Suprapubic skin (tissue), 4 donors: ENCODE results near the gene OR51E1. TPM values are rescaled to one million over a fixed set of nuclear protein-coding genes. Genes with fewer than 3 reads are reported as not detected.

Source experiments
- DNase-seq, 2 donors: peaks; one replicate each; pipeline ENCODE4 v3.0.0-alpha.2; 2019; ENCODE audit warnings: low spot score in 2 of 2
- H3K27ac ChIP-seq: fragments of 200-600 bp; sonication (generic); one replicate; pipeline ENCODE4 v1.5.1; 2019
- H3K27me3 ChIP-seq: fragments of 200-600 bp; sonication (generic); one replicate; pipeline ENCODE4 v1.5.1; 2019
- H3K36me3 ChIP-seq: fragments of 200-600 bp; sonication (generic); one replicate; pipeline ENCODE4 v1.5.1; 2019
- H3K4me1 ChIP-seq: fragments of 200-600 bp; sonication (generic); one replicate; pipeline ENCODE4 v1.5.1; 2019
- H3K4me3 ChIP-seq: fragments of 200-600 bp; sonication (generic); one replicate; pipeline ENCODE4 v1.5.1; 2019; ENCODE audit warnings: mild to moderate bottlenecking
- H3K9me3 ChIP-seq: fragments of 200-600 bp; sonication (generic); one replicate; pipeline ENCODE4 v1.5.1; 2019
- EP300 ChIP-seq: sonication (generic); formaldehyde crosslinking; IDR thresholded peaks from one replicate; pipeline ENCODE4 v1.6.1; 2017; ENCODE audit warnings: antibody characterized with exemption
- POLR2A ChIP-seq, 2 donors: fragments of 450-650 bp; IDR thresholded peaks; one replicate each; pipeline ENCODE4 v1.6.1; 2017; ENCODE audit warnings: antibody characterized with exemption in 2 of 2, mild to moderate bottlenecking in 2 of 2, moderate library complexity in 2 of 2
- POLR2AphosphoS5 ChIP-seq, 3 donors: sonication (generic); formaldehyde crosslinking; IDR thresholded peaks; one replicate each; pipeline ENCODE4 v1.6.1; 2017; ENCODE audit warnings: antibody characterized with exemption in 3 of 3
- WGBS: methylation state at CpG from one replicate; pipeline ENCODE4 v1.1.5; 2018; 5-methylcytosine and 5-hydroxymethylcytosine counted together
- total RNA-seq, 4 donors: library from RNA; depleted of rRNA; stranded (reverse); fragments of >200 nt; gene quantifications; one replicate each; pipeline ENCODE4 v1.1.0, GENCODE V29; 2016
- TF ChIP-seq, protein P1 (sequence below), 2 donors: fragments of 200-600 bp in 1 of 2; fragments of 450-650 bp in 1 of 2; sonication (generic) in 1 of 2; IDR thresholded peaks; one replicate each; pipeline ENCODE4 v1.5.1; 2016 to 2019; ENCODE audit warnings: antibody characterized with exemption in 2 of 2, mild to moderate bottlenecking in 1 of 2, moderate library complexity in 1 of 2

Gene OR51E1
- total RNA-seq, 4 donors from 2014 or later: 0.24 to 0.34 TPM; not detected in 2

DNA sequence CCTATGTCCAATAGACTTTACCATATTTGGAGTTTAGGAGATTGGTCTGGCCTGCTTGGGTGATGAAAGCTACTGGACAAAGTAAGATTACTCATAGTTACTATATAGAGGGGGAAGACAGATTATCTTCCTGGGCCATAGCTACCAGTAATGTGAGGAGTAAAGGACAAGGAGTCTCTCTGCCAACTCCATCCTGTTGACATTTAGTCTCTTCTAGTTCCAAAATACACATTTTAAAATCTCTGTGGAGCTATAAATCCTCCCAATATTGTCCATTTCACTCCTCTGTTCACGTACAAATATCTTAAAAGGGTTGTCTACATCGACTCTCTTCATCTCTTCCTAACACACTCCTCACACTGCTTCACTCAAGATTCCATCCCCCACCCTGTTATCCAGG lies 7.6 kb upstream of the OR51E1 start:
- TF ChIP-seq EP300 (no peak), POLR2A (IDR thresholded peaks at IDR 0.05) (no peak), POLR2AphosphoS5 (IDR thresholded peaks at IDR 0.05) (no peak)
- TF ChIP-seq, protein P1, sequence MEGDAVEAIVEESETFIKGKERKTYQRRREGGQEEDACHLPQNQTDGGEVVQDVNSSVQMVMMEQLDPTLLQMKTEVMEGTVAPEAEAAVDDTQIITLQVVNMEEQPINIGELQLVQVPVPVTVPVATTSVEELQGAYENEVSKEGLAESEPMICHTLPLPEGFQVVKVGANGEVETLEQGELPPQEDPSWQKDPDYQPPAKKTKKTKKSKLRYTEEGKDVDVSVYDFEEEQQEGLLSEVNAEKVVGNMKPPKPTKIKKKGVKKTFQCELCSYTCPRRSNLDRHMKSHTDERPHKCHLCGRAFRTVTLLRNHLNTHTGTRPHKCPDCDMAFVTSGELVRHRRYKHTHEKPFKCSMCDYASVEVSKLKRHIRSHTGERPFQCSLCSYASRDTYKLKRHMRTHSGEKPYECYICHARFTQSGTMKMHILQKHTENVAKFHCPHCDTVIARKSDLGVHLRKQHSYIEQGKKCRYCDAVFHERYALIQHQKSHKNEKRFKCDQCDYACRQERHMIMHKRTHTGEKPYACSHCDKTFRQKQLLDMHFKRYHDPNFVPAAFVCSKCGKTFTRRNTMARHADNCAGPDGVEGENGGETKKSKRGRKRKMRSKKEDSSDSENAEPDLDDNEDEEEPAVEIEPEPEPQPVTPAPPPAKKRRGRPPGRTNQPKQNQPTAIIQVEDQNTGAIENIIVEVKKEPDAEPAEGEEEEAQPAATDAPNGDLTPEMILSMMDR (IDR thresholded peaks at IDR 0.05): no peak
- Histone ChIP-seq H3K4me3 (no peak overlapping the region), H3K9me3 (no peaks in the 10 kb centered on the region), H3K27me3 (peaks cover 8% of the 10 kb centered on the region), H3K36me3 (no peaks in the 10 kb centered on the region), H3K4me1 (peaks cover 3% of the 10 kb centered on the region), H3K27ac (no peak overlapping the region)
- DNase-seq: no peak
- WGBS: 79% methylated on average over 2 of the region's 2 CpGs

DNA sequence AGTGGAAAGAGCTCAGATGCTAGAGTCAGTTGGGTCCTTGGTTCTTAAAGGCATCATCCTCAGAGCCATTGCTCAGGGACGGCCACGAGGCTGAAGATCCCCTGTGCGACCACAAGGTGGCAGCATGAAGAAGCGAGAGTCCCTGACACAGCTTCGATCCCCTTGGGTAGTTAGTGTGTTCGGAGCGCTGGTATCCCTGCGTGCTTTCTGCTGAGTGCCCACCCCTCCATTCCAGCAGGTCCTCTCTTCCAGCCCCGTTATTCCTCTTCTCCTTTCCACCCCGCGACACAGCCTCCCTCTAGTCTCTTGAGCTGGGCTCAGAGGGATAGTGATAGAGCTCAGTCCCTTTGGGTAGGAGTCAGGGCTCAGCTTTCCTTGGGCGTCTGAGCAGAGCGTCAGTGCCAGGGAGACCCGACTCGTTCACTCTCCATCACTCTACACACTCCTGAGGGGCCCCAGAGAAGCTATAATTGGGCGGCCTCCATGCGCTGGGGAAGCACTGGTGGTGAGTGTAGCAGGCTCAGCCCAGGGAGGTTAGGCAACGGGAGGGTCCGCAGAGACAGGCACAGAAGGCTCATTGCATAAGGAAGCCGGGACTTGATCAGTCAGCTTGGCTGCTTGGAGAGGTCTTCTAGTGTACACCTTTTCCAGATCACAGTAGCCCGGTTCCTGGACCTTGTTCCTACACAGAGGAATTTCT lies 6.7 kb upstream of the OR51E1 start, which contains the start of gene OR51D1:
OR51D1 (plus strand) TSS at position 516 of the 700 bp plus-strand sequence. CDS start 2,314 bp downstream, outside the sequence.
- Histone ChIP-seq H3K9me3 (no peaks in the 10 kb centered on the region), H3K4me1 (peaks cover 3% of the 10 kb centered on the region), H3K27me3 (peaks cover 9% of the 10 kb centered on the region), H3K4me3 (peak within 1 kb of the TSS; percentile 21), H3K27ac (no peak within 1 kb of the TSS), H3K36me3 (no peaks in the 10 kb centered on the region)
- 34% methylated on average over 21 of the region's 21 CpGs for WGBS
- DNase-seq: peak in 1 of 2 donors; percentile 81
- TF ChIP-seq, protein P1 (IDR thresholded peaks at IDR 0.05): peak; percentile 47 to 83
- no peak for TF ChIP-seq POLR2A (IDR thresholded peaks at IDR 0.05)

DNA sequence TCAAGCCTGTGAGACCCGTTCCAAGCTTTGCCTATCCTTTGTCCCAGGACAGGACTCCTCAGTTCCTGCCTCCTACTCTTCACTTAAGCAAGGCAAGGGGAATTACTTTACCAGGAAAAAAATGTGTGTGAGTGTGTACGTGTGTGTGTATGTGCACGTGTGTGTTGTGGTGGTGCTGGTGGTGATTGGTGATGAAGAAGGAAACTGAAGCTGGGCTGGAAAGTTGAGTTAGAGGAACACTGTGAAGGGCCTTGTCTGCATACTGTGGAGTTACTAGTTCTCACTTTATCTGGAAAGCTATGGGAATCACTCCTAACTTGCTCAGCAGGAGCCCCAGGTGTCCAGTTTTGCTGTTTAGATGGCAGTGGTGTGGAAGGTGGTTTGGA lies 6.1 kb upstream of the OR51E1 start:
- WGBS: 87% methylated on average over 3 of the region's 3 CpGs
- no peak overlapping the region for H3K4me3 ChIP-seq
- no peak for DNase-seq

DNA sequence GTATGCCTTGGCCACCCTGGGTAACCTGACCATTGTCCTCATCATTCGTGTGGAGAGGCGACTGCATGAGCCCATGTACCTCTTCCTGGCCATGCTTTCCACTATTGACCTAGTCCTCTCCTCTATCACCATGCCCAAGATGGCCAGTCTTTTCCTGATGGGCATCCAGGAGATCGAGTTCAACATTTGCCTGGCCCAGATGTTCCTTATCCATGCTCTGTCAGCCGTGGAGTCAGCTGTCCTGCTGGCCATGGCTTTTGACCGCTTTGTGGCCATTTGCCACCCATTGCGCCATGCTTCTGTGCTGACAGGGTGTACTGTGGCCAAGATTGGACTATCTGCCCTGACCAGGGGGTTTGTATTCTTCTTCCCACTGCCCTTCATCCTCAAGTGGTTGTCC lies 3.9 kb upstream of the OR51E1 start:
- H3K27ac ChIP-seq: no peak overlapping the region
- WGBS: 94% methylated on average over 6 of the region's 6 CpGs

More for the DNA sequence above, 6.1 kb upstream of the OR51E1 start:
- Histone ChIP-seq H3K9me3 (no peaks in the 10 kb centered on the region), H3K36me3 (no peaks in the 10 kb centered on the region), H3K4me1 (peaks cover 3% of the 10 kb centered on the region), H3K27me3 (peaks cover 9% of the 10 kb centered on the region), H3K27ac (no peak overlapping the region)
- no peak for TF ChIP-seq EP300
- TF ChIP-seq POLR2A (IDR thresholded peaks at IDR 0.05): no peak
- TF ChIP-seq, protein P1 (IDR thresholded peaks at IDR 0.05): no peak

DNA sequence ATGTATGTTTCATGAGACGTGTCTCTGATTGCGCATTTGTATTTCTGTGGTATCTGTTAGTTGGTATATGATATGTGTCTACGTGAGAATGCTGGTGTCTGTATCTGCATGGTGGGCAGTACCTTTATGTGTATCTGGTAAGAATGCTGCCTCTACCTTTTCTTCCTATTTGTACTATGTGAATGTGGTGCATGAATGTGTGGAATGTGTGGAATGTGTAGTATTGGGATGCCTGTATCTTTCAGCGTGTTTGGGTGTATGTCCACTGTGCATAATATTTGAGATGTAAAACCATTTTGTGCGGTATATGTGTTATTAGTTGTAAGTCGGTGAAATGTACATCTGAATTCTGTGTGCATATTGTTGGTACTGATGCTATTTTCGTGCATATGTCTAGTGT lies 2.3 kb upstream of the OR51E1 start:
- 76% methylated on average over 7 of the region's 7 CpGs for WGBS

More for the DNA sequence above, 3.9 kb upstream of the OR51E1 start:
- DNase-seq: no peak
- Histone ChIP-seq H3K4me3 (no peak overlapping the region), H3K4me1 (peaks cover 3% of the 10 kb centered on the region), H3K9me3 (no peaks in the 10 kb centered on the region), H3K36me3 (no peaks in the 10 kb centered on the region), H3K27me3 (peaks cover 13% of the 10 kb centered on the region)
- TF ChIP-seq EP300 (no peak), POLR2A (IDR thresholded peaks at IDR 0.05) (no peak)

More for the DNA sequence above, 2.3 kb upstream of the OR51E1 start:
- no peak overlapping the region for H3K4me3 ChIP-seq
- H3K9me3 ChIP-seq: no peaks in the 10 kb centered on the region
- no peak for TF ChIP-seq POLR2AphosphoS5 (IDR thresholded peaks at IDR 0.05)
- no peak for TF ChIP-seq POLR2A (IDR thresholded peaks at IDR 0.05)
- TF ChIP-seq EP300: no peak
- TF ChIP-seq, protein P1 (IDR thresholded peaks at IDR 0.05): no peak
- DNase-seq: no peak
- peaks cover 3% of the 10 kb centered on the region for H3K4me1 ChIP-seq
- H3K27ac ChIP-seq: no peak overlapping the region
- H3K36me3 ChIP-seq: no peaks in the 10 kb centered on the region
- H3K27me3 ChIP-seq: peaks cover 13% of the 10 kb centered on the region
